ENCODE measurements around the gene ZFR2. TPM values are rescaled to one million over a fixed set of nuclear protein-coding genes. Genes with fewer than 3 reads are reported as not detected.

The ZFR2 gene
- total RNA-seq, 1 experiment from 2014 or later, result not detected

DNA sequence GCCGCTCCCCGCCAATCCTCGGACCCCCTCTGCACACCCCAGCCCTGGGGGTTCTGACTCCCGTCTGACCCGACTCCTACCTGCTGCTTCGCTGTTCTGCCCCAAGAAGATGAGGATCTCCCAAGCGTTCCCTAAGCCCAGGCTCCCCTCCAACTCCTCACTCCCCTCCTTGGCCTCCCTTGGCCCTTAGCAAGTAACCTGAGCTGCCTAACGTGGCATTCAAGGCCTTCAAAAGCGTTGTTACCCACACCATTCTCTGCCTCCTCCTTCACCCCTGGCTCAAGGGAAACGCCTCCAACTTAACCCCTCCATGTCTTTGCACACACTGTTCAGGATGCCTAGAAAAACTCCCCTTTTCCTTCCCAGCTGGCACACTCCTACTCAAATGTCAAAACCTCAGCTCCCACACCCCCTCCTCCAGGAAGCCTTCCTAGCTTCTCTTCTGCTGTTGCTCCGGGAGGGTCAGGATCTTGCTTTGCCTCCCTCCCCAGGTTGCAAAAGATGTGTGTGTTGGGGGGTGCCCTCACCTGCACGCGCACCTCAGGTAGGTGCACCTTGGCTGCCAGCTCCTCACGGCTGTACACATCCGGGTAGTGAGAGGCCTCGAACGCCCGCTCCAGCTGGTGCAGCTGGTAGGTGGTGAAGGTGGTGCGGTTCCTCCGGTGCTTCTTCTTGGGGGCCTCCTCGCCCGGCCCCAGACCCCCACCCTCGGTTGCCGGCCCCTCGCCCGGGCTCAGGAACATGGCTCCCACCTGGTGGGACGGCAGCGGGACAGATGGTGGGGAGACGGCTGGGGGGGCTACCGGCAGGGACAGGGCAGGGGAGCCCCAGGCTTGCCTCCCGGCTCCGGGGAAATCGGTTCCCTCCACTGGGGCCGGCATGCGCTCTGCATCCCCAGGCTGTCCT lies 97.6 kb downstream of the ZFR2 start:
- CTCF ChIA-PET, result no interaction called here
- DNase-seq, result no peak
- Mint-ChIP-seq H3K9me3 (ENCODE audit: low read depth, unreplicated experiment) (no peaks in the 10 kb centered on the region), H3K4me3 (ENCODE audit: low read depth, unreplicated experiment) (no peak overlapping the region), H3K27ac (ENCODE audit: unreplicated experiment) (no peak overlapping the region), H3K27me3 (ENCODE audit: unreplicated experiment) (peaks cover 25% of the 10 kb centered on the region), H3K36me3 (ENCODE audit: insufficient read depth, unreplicated experiment) (peaks cover 5% of the 10 kb centered on the region), H3K4me1 (ENCODE audit: low read depth, unreplicated experiment) (no peaks in the 10 kb centered on the region)
- no TSS peak for BruUV-seq (replicated peaks)
- intact Hi-C loops (cut with micrococcal nuclease; ENCODE audit: unreplicated experiment), result no loop called here
- no peak for TF ChIP-seq CTCF (IDR thresholded peaks at IDR 0.05; ENCODE audit: unreplicated experiment)

GRCh38 chr19:3770136-3770999 lies 98.5 kb downstream of the ZFR2 start:
- peaks cover 21% of the 10 kb centered on the region for H3K27me3 Mint-ChIP-seq (ENCODE audit: unreplicated experiment)
- peaks cover 5% of the 10 kb centered on the region for H3K36me3 Mint-ChIP-seq (ENCODE audit: insufficient read depth, unreplicated experiment)
- H3K4me3 Mint-ChIP-seq (ENCODE audit: low read depth, unreplicated experiment), result no peak overlapping the region
- no TSS peak for BruUV-seq (replicated peaks)
- intact Hi-C loops (cut with micrococcal nuclease; ENCODE audit: unreplicated experiment), result no loop called here
- CTCF ChIA-PET, result no interaction called here
- DNase-seq, result no peak
- H3K4me1 Mint-ChIP-seq (ENCODE audit: low read depth, unreplicated experiment), result no peaks in the 10 kb centered on the region
- TF ChIP-seq CTCF (IDR thresholded peaks at IDR 0.05; ENCODE audit: unreplicated experiment), result no peak
- H3K27ac Mint-ChIP-seq (ENCODE audit: unreplicated experiment), result no peak overlapping the region
- no peaks in the 10 kb centered on the region for H3K9me3 Mint-ChIP-seq (ENCODE audit: low read depth, unreplicated experiment)

- CTCF ChIA-PET, result no interaction called here
- BruUV-seq (replicated peaks), result no TSS peak
- no peak for TF ChIP-seq CTCF (IDR thresholded peaks at IDR 0.05; ENCODE audit: unreplicated experiment)
Observed at GRCh38 chr19:3769494-3769893, 99.3 kb downstream of the ZFR2 start.

GRCh38 chr19:3768748-3769099 lies 100.1 kb downstream of the ZFR2 start:
- CTCF ChIA-PET, result no interaction called here
- Mint-ChIP-seq H3K4me1 (ENCODE audit: low read depth, unreplicated experiment) (no peaks in the 10 kb centered on the region), H3K9me3 (ENCODE audit: low read depth, unreplicated experiment) (no peaks in the 10 kb centered on the region), H3K27me3 (ENCODE audit: unreplicated experiment) (peaks cover 14% of the 10 kb centered on the region), H3K27ac (ENCODE audit: unreplicated experiment) (no peak overlapping the region), H3K36me3 (ENCODE audit: insufficient read depth, unreplicated experiment) (peaks cover 5% of the 10 kb centered on the region), H3K4me3 (ENCODE audit: low read depth, unreplicated experiment) (no peak overlapping the region)
- BruUV-seq (replicated peaks), result no TSS peak
- intact Hi-C loops (cut with micrococcal nuclease; ENCODE audit: unreplicated experiment), result no loop called here
- no peak for DNase-seq
- TF ChIP-seq CTCF (IDR thresholded peaks at IDR 0.05; ENCODE audit: unreplicated experiment), result no peak

More at GRCh38 chr19:3769494-3769893, 99.3 kb downstream of the ZFR2 start:
- no peaks in the 10 kb centered on the region for H3K4me1 Mint-ChIP-seq (ENCODE audit: low read depth, unreplicated experiment)
- H3K9me3 Mint-ChIP-seq (ENCODE audit: low read depth, unreplicated experiment), result no peaks in the 10 kb centered on the region
- intact Hi-C loops (cut with micrococcal nuclease; ENCODE audit: unreplicated experiment), result no loop called here
- H3K36me3 Mint-ChIP-seq (ENCODE audit: insufficient read depth, unreplicated experiment), result peaks cover 5% of the 10 kb centered on the region
- peaks cover 21% of the 10 kb centered on the region for H3K27me3 Mint-ChIP-seq (ENCODE audit: unreplicated experiment)
- DNase-seq, result no peak
- no peak overlapping the region for H3K27ac Mint-ChIP-seq (ENCODE audit: unreplicated experiment)
- H3K4me3 Mint-ChIP-seq (ENCODE audit: low read depth, unreplicated experiment), result no peak overlapping the region

All from Calu3 (cell line).